K562 (cell line): Measurements from ENCODE around the gene NCOA1. TPM values are rescaled to one million over a fixed set of nuclear protein-coding genes. Genes with fewer than 3 reads are reported as not detected.

Experiments used
- BMI1 ChIP-seq: fragments of 150-350 bp; IDR thresholded peaks from 2 replicates; pipeline ENCODE4 v1.6.1; 2014; ENCODE audit warnings: low read length
- CREB5 ChIP-seq: fragments of 250-450 bp; sonication (Bioruptor Pico); IDR thresholded peaks from 2 replicates; pipeline ENCODE4 v1.5.0; 2020; ENCODE audit warnings: mild to moderate bottlenecking
- ETV5 ChIP-seq: sonication (generic); formaldehyde crosslinking; IDR thresholded peaks from 2 replicates; pipeline ENCODE4 v1.4.0; 2020; ENCODE audit warnings: low read depth, mild to moderate bottlenecking, missing genetic modification reagents
- GATAD2B ChIP-seq: fragments of 450-650 bp; IDR thresholded peaks from 2 replicates; pipeline ENCODE4 v1.6.1; 2017; ENCODE audit warnings: mild to moderate bottlenecking, borderline replicate concordance
- HNRNPK ChIP-seq: fragments of 200-400 bp; formaldehyde crosslinking; IDR thresholded peaks from one replicate; pipeline ENCODE4 v1.6.1; 2018; ENCODE audit warnings: mild to moderate bottlenecking, low read depth, low read length; ENCODE audit not compliant: poor library complexity, severe bottlenecking
- ILF3 ChIP-seq: fragments of 450-650 bp; IDR thresholded peaks from 2 replicates; pipeline ENCODE4 v1.6.1; 2018; ENCODE audit warnings: antibody characterized with exemption, mild to moderate bottlenecking, moderate library complexity, borderline replicate concordance
- MAFK ChIP-seq: IDR thresholded peaks from 2 replicates; pipeline ENCODE4 v1.6.1; 2011; ENCODE audit warnings: low read length, improper control_type of control experiment
- MGA ChIP-seq: fragments of 450-650 bp; IDR thresholded peaks from 2 replicates; pipeline ENCODE4 v1.6.1; 2016; ENCODE audit warnings: mild to moderate bottlenecking, moderate library complexity
- PYGO2 ChIP-seq: fragments of 450-650 bp; IDR thresholded peaks from 2 replicates; pipeline ENCODE4 v1.6.1; 2016; ENCODE audit warnings: mild to moderate bottlenecking, missing genetic modification characterization, moderate library complexity, missing compliant biosample characterization
- SRSF7 ChIP-seq: fragments of 200-400 bp; formaldehyde crosslinking; optimal IDR thresholded peaks from 2 replicates; pipeline ENCODE3; 2017; ENCODE audit warnings: mild to moderate bottlenecking, low read depth, low read length
- ZNF224 ChIP-seq: sonication (generic); formaldehyde crosslinking; IDR thresholded peaks from 2 replicates; pipeline ENCODE4 v1.8.0; 2022; ENCODE audit warnings: mild to moderate bottlenecking, missing genetic modification reagents
- ZNF586 ChIP-seq: fragments of 450-650 bp; formaldehyde crosslinking; conservative IDR thresholded peaks from 2 replicates; pipeline ENCODE4 v1.4.0; 2020; ENCODE audit warnings: mild to moderate bottlenecking, moderate library complexity
- polyA plus RNA-seq, 8 experiments: library from polyadenylated mRNA; depleted of rRNA in 4 of 8; stranded (reverse) in 5 of 8; unstranded in 3 of 8; fragments of >200 nt; fragmentation: Nextera tagmentation in 2 of 8; fragmentation: Illumina TruSeq in 1 of 8; extraction: Ambion mirVana in 2 of 8; extraction: Trizol in 1 of 8; gene quantifications; 2 replicates each; pipeline versions ENCODE4 v1.2.1 to v1.2.3, GENCODE V29; 2011 to 2014; ENCODE audit warnings: inconsistent platforms in 1 of 8, missing spikeins in 1 of 8
- total RNA-seq, 7 experiments: library from RNA; depleted of rRNA in 6 of 7; stranded (reverse); fragments of >200 nt in 6 of 7; fragmentation: Illumina TruSeq in 2 of 7; extraction: Trizol in 2 of 7; gene quantifications; 2 replicates each; pipeline versions ENCODE4 v1.2.1 to v1.2.3, GENCODE V29; 2011 to 2021; ENCODE audit warnings: low replicate concordance in 1 of 7
- TF ChIP-seq, protein P1 (sequence below): fragments of 450-650 bp; conservative IDR thresholded peaks from 2 replicates; pipeline ENCODE4 v1.6.1; 2016; ENCODE audit warnings: missing genetic modification characterization, low read depth, mild to moderate bottlenecking, control low read depth, missing compliant biosample characterization

Gene NCOA1
- total and polyA plus RNA-seq, 9 of the 15 experiments (the other 6 are each of a cell fraction or from before 2014, with no cell fraction given) = 4.9 to 25.7 (median 17.0) TPM

GRCh38 chr2:24792874-24793760 is 302.1 kb downstream of the NCOA1 start, which contains the start of the genes CENPO and PTRHD1 (continued):
- TF ChIP-seq, protein P1, sequence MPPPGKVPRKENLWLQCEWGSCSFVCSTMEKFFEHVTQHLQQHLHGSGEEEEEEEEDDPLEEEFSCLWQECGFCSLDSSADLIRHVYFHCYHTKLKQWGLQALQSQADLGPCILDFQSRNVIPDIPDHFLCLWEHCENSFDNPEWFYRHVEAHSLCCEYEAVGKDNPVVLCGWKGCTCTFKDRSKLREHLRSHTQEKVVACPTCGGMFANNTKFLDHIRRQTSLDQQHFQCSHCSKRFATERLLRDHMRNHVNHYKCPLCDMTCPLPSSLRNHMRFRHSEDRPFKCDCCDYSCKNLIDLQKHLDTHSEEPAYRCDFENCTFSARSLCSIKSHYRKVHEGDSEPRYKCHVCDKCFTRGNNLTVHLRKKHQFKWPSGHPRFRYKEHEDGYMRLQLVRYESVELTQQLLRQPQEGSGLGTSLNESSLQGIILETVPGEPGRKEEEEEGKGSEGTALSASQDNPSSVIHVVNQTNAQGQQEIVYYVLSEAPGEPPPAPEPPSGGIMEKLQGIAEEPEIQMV (tag) = no peak
- TF ChIP-seq GATAD2B = no peak; the same call in 1 of the 2 replicates
- no peak for TF ChIP-seq PYGO2
- no peak for TF ChIP-seq CREB5 (CRISPR knock-in tag)
- TF ChIP-seq ETV5 (CRISPR knock-in tag) = peak; percentile 95
- TF ChIP-seq MGA = no peak
- no peak for TF ChIP-seq SRSF7
- no peak for TF ChIP-seq HNRNPK
- no peak for TF ChIP-seq ZNF224 (CRISPR knock-in tag)
- no peak for TF ChIP-seq ILF3
- no peak for TF ChIP-seq MAFK
- TF ChIP-seq BMI1 = no peak
- TF ChIP-seq ZNF586 (CRISPR knock-in tag) = no peak
